ENCODE measurements around the gene CYP19A1.

The CYP19A1 gene

DNA sequence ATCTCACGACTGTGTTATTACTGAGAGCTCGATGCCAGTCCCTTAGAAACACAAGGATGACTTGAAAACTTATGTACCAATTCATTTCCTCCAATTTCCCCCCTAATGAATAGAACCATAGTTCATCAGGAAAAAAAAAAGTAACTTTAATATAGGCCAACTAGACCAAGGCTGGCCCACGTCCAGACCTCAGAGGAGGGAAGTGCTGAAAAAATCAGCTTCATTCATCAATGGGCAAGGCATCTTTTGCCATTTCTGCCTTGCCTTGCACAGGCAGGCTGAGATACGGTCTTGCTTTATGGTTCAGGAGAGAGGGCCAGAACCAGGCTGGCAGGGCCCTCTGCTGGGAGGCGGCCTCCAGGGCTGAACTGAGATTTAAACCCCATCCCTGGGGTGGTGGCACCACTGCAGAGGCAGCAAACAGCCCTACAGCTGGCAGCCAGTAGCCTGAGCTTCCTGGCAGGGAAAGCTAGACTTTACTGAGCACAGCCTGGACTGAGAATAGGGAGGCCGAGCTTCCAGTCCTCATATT, 139.6 kb downstream of the CYP19A1 start:
- H3K4me3 ChIP-seq (ENCODE audit: low read depth, low read length) = no peak overlapping the region
- TF ChIP-seq, protein P1, sequence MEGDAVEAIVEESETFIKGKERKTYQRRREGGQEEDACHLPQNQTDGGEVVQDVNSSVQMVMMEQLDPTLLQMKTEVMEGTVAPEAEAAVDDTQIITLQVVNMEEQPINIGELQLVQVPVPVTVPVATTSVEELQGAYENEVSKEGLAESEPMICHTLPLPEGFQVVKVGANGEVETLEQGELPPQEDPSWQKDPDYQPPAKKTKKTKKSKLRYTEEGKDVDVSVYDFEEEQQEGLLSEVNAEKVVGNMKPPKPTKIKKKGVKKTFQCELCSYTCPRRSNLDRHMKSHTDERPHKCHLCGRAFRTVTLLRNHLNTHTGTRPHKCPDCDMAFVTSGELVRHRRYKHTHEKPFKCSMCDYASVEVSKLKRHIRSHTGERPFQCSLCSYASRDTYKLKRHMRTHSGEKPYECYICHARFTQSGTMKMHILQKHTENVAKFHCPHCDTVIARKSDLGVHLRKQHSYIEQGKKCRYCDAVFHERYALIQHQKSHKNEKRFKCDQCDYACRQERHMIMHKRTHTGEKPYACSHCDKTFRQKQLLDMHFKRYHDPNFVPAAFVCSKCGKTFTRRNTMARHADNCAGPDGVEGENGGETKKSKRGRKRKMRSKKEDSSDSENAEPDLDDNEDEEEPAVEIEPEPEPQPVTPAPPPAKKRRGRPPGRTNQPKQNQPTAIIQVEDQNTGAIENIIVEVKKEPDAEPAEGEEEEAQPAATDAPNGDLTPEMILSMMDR (IDR thresholded peaks at IDR 0.05; ENCODE audit: borderline replicate concordance, insufficient read depth, low read depth, low read length) = no peak

- H3K4me3 ChIP-seq (ENCODE audit: low read depth, low read length) = no peak overlapping the region
- TF ChIP-seq, protein P1 (IDR thresholded peaks at IDR 0.05; ENCODE audit: borderline replicate concordance, insufficient read depth, low read depth, low read length) = no peak
Observed at GRCh38 chr15:51195459-51195858, 142.9 kb downstream of the CYP19A1 start.

DNA sequence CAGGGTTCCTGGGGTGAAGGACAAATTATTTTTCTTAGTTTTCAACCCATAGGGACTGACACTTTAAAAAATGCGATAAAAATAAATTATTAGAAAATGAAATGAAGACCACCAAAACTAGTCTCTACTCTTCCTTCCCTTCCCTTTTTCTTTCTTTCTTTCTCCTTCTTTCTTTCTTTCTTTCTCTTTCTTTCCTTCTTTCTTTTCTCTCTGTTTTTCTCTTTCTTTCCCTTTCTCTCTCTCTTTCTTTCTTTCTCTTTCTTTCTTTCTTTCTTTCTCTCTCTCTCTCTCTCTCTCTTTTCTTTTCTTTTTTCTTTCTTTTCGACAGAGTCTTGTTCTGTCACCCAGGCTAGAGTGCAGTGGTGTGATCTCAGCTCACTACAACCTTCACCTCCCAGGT, 144.4 kb downstream of the CYP19A1 start:
- TF ChIP-seq, protein P1 (IDR thresholded peaks at IDR 0.05; ENCODE audit: borderline replicate concordance, insufficient read depth, low read depth, low read length) = no peak
- no peak overlapping the region for H3K4me3 ChIP-seq (ENCODE audit: low read depth, low read length)

GRCh38 chr15:51193526-51193925, 144.9 kb downstream of the CYP19A1 start:
- TF ChIP-seq, protein P1 (IDR thresholded peaks at IDR 0.05; ENCODE audit: borderline replicate concordance, insufficient read depth, low read depth, low read length) = no peak
- H3K4me3 ChIP-seq (ENCODE audit: low read depth, low read length) = no peak overlapping the region

DNA sequence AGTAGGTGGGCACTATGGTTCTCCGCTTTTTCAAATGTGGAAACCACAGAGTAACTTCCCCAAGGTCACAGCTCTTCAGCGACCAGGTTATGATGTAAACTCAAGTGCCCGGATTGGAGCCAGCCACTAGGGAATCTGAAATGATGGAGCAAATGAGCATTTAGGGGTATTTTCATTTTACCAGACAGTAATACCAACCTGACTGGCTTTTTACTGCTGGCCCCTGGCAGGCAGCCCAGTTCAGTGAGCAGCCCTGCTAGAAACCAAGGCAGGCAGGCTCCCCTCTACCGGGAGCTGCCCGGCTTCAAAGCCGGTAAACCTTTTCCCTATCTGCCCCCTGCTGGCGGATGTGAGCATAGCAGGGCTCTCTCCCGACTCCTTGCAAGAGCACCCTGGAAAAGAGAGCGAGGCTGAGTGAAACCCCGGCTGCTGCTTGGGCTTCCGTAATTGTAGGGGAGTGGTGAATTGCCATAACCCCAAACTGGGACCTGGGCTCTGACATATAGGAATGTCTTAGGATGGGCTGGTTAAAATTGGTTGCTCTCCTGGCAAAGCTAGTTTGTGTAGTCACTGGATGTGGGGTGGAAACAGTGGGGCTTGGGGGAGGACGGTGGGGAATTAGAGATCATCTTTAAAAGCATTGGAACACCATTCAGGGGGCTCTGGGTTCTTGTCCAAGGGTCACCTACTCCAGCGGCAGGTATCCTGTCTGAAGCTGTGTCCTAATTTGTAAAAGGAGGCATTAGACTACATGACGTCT, 145.7 kb downstream of the CYP19A1 start:
- TF ChIP-seq, protein P1 (IDR thresholded peaks at IDR 0.05; ENCODE audit: borderline replicate concordance, insufficient read depth, low read depth, low read length) = peak; percentile 93
- H3K4me3 ChIP-seq (ENCODE audit: low read depth, low read length) = no peak overlapping the region

GRCh38 chr15:51191766-51192165, 146.6 kb downstream of the CYP19A1 start:
- TF ChIP-seq, protein P1 (IDR thresholded peaks at IDR 0.05; ENCODE audit: borderline replicate concordance, insufficient read depth, low read depth, low read length) = no peak
- H3K4me3 ChIP-seq (ENCODE audit: low read depth, low read length) = no peak overlapping the region

DNA sequence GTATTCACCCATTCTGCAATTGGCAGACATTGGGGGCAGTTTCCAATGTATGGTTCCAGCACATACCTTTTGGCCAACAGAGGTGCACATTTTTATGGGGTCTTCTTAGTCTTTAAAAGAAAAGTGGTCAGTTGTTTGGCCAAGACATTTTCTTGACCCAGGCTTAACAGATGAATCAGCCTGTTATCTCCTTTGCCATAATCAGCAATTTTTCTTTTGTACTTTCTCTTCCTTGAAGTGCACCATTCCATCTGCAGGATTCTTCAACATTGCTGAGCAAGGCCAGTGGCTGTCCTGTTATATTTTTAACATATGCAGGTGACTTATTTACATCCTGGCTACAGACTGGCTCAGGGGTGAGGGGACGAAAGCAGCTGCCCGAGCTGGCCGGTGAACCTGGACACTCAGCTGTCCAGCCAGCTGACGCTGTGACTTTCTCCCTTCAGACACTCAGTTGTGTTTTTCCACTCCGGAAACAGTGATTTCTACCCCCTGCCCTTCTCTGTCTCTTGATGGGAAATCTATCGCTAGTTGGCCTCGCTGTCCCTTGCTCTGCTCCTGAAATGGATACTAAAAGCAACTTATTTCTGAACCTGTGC, 147.2 kb downstream of the CYP19A1 start:
- TF ChIP-seq, protein P1 (IDR thresholded peaks at IDR 0.05; ENCODE audit: borderline replicate concordance, insufficient read depth, low read depth, low read length) = no peak
- H3K4me3 ChIP-seq (ENCODE audit: low read depth, low read length) = no peak overlapping the region
